H1 (cell line): ENCODE data around the gene SERAC1. TPM values are rescaled to one million over a fixed set of nuclear protein-coding genes. Genes with fewer than 3 reads are reported as not detected.

ENCODE experiments used
- CTCF ChIA-PET: fragments of 300-600 bp; sonication (Branson Sonifier 250); formaldehyde crosslinking; loops from one replicate; lab custom pipeline; 2021; ENCODE audit not compliant: partially characterized antibody; lab: Charles Lee
- POLR2A ChIA-PET: fragments of 300-600 bp; sonication (Branson Sonifier 250); formaldehyde crosslinking; loops from one replicate; lab custom pipeline; 2021; ENCODE audit warnings: inconsistent platforms; ENCODE audit not compliant: partially characterized antibody; lab: Charles Lee
- DNase-seq, 2 experiments: peaks; one replicate each; pipeline versions ENCODE4 v3.0.0 to v3.0.0-alpha.2; 2010 to 2022; ENCODE audit warnings: low spot score in 2 of 2, low read depth in 1 of 2, mixed read lengths in 1 of 2
- FAIRE-seq: peaks from 2 replicates; lab custom pipeline; 2011; peaks lifted over from hg19 to GRCh38; lab: Jason Lieb, UNC
- H2AFZ ChIP-seq: 2 replicates; pipeline ENCODE4 v1.8.1; 2012; ENCODE audit warnings: low read length, inconsistent platforms
- H2AK5ac ChIP-seq: 2 replicates; pipeline ENCODE4 v1.6.1; 2013; ENCODE audit warnings: low read depth, low read length
- H2BK120ac ChIP-seq: replicated peaks from 2 replicates; pipeline ENCODE3; 2013; ENCODE audit warnings: low read depth, low read length, inconsistent platforms
- H2BK12ac ChIP-seq: 2 replicates; pipeline ENCODE4 v1.6.1; 2013; ENCODE audit warnings: low read depth, low read length
- H2BK15ac ChIP-seq: 2 replicates; pipeline ENCODE4 v1.6.1; 2013; ENCODE audit warnings: low read length
- H2BK20ac ChIP-seq: 2 replicates; pipeline ENCODE4 v1.6.1; 2013; ENCODE audit warnings: low read length
- H2BK5ac ChIP-seq: 2 replicates; pipeline ENCODE4 v1.6.1; 2013; ENCODE audit warnings: low read depth, low read length
- H3K14ac ChIP-seq: 2 replicates; pipeline ENCODE4 v1.6.1; 2013; ENCODE audit warnings: inconsistent platforms; ENCODE audit not compliant: insufficient read length
- H3K18ac ChIP-seq: 2 replicates; pipeline ENCODE4 v1.6.1; 2013; ENCODE audit warnings: low read length; ENCODE audit errors: extremely low read depth
- H3K23ac ChIP-seq: 2 replicates; pipeline ENCODE4 v1.6.1; 2013; ENCODE audit warnings: inconsistent platforms; ENCODE audit not compliant: insufficient read length
- H3K23me2 ChIP-seq: 2 replicates; pipeline ENCODE4 v1.6.1; 2013; ENCODE audit warnings: low read depth, low read length
- H3K27ac ChIP-seq: 2 replicates; pipeline ENCODE4 v1.6.1; 2011; ENCODE audit warnings: low read depth, low read length, inconsistent platforms
- H3K27me3 ChIP-seq, 4 experiments: replicated peaks in 1 of 4; 1 replicate in 1 of 4; 2 replicates in 3 of 4; pipeline versions ENCODE4 v1.6.1 to v1.8.1; 2011 to 2013; ENCODE audit warnings: low read length in 3 of 4, mild to moderate bottlenecking in 3 of 4, inconsistent platforms in 2 of 4, mixed read lengths in 2 of 4, moderate library complexity in 1 of 4; ENCODE audit not compliant: control insufficient read depth in 3 of 4, insufficient read depth in 3 of 4; ENCODE audit errors: extremely low read depth in 1 of 4
- H3K36me3 ChIP-seq, 4 experiments: 2 replicates each; pipeline versions ENCODE4 v1.6.1 to v1.8.1; 2011 to 2013; ENCODE audit warnings: mild to moderate bottlenecking in 4 of 4, low read length in 3 of 4, moderate library complexity in 2 of 4, control low read depth in 1 of 4, inconsistent platforms in 1 of 4; ENCODE audit not compliant: insufficient read depth in 4 of 4, control insufficient read depth in 2 of 4
- H3K4ac ChIP-seq: replicated peaks from 2 replicates; pipeline ENCODE3; 2013; ENCODE audit warnings: low read length, low read depth, mixed read lengths, inconsistent platforms; ENCODE audit not compliant: insufficient read length
- H3K4me1 ChIP-seq, 4 experiments: replicated peaks in 1 of 4; 1 replicate in 1 of 4; 2 replicates in 3 of 4; pipeline versions ENCODE4 v1.6.1 to v1.8.1; 2011 to 2013; ENCODE audit warnings: low read length in 3 of 4, inconsistent platforms in 2 of 4, mixed read lengths in 1 of 4; ENCODE audit not compliant: insufficient read depth in 4 of 4, control insufficient read depth in 3 of 4
- H3K4me2 ChIP-seq, 2 experiments: 2 replicates each; pipeline versions ENCODE4 v1.6.1 to v1.8.1; 2011 to 2013; ENCODE audit warnings: low read depth in 2 of 2, low read length in 2 of 2, control low read depth in 1 of 2, inconsistent platforms in 1 of 2, mild to moderate bottlenecking in 1 of 2; ENCODE audit not compliant: insufficient read depth in 1 of 2
- H3K4me3 ChIP-seq, 4 experiments: fragments of 200-600, 300-600 bp in 1 of 4; sonication (generic), shearing (Covaris generic), sonication (Bioruptor Twin) in 1 of 4; 2 replicates each; pipeline versions ENCODE4 v1.5.1 to v1.8.1; 2011 to 2016; ENCODE audit warnings: low read length in 4 of 4, low read depth in 3 of 4, control low read depth in 2 of 4, inconsistent platforms in 2 of 4, mild to moderate bottlenecking in 2 of 4, mixed read lengths in 1 of 4, moderate library complexity in 1 of 4; ENCODE audit not compliant: insufficient read depth in 2 of 4; ENCODE audit errors: extremely low read depth in 1 of 4
- H3K56ac ChIP-seq: replicated peaks from 2 replicates; pipeline ENCODE3; 2013; ENCODE audit warnings: low read depth, mild to moderate bottlenecking, mixed read lengths, low read length, inconsistent platforms; ENCODE audit not compliant: insufficient read length
- H3K79me1 ChIP-seq: 2 replicates; pipeline ENCODE4 v1.6.1; 2013; ENCODE audit warnings: low read depth, low read length, control low read depth
- H3K79me2 ChIP-seq, 2 experiments: 2 replicates each; pipeline versions ENCODE4 v1.6.1 to v1.8.1; 2012 to 2013; ENCODE audit warnings: low read length in 2 of 2, mild to moderate bottlenecking in 2 of 2, inconsistent platforms in 1 of 2; ENCODE audit not compliant: insufficient read depth in 2 of 2, control insufficient read depth in 1 of 2
- H3K9ac ChIP-seq, 4 experiments: replicated peaks in 1 of 4; 1 replicate in 1 of 4; 2 replicates in 3 of 4; pipeline versions ENCODE4 v1.6.1 to v1.8.1; 2011 to 2013; ENCODE audit warnings: low read depth in 3 of 4, low read length in 3 of 4, control low read depth in 2 of 4, mild to moderate bottlenecking in 2 of 4, moderate library complexity in 2 of 4, inconsistent platforms in 1 of 4; ENCODE audit errors: extremely low read depth in 1 of 4
- H3K9me3 ChIP-seq, 2 experiments: 2 replicates each; pipeline versions ENCODE4 v1.6.1 to v1.8.1; 2012 to 2013; ENCODE audit warnings: mild to moderate bottlenecking in 2 of 2, moderate library complexity in 2 of 2, control low read depth in 1 of 2, inconsistent platforms in 1 of 2, low read depth in 1 of 2, low read length in 1 of 2, mixed read lengths in 1 of 2; ENCODE audit not compliant: insufficient read depth in 2 of 2
- H4K20me1 ChIP-seq, 2 experiments: replicated peaks in 1 of 2; 2 replicates each; pipeline versions ENCODE3 to v1.8.1; 2011 to 2013; ENCODE audit warnings: inconsistent platforms in 2 of 2, low read length in 2 of 2, mild to moderate bottlenecking in 1 of 2; ENCODE audit not compliant: insufficient read depth in 2 of 2, control insufficient read depth in 1 of 2
- H4K5ac ChIP-seq: 2 replicates; pipeline ENCODE4 v1.6.1; 2013; ENCODE audit warnings: low read length, low read depth, mixed read lengths, inconsistent platforms; ENCODE audit not compliant: insufficient read length
- H4K8ac ChIP-seq: 2 replicates; pipeline ENCODE4 v1.8.0; 2013; ENCODE audit warnings: mild to moderate bottlenecking, moderate library complexity, low read length, inconsistent platforms; ENCODE audit not compliant: insufficient read depth; ENCODE audit errors: extremely low read depth
- H4K91ac ChIP-seq: replicated peaks from 2 replicates; pipeline ENCODE3; 2013; ENCODE audit warnings: low read length, mixed read lengths, inconsistent platforms; ENCODE audit not compliant: insufficient read length
- SP2 ChIP-seq: IDR thresholded peaks from 2 replicates; pipeline ENCODE4 v1.6.1; 2012; ENCODE audit warnings: mild to moderate bottlenecking, low read length, inconsistent platforms
- WGBS, 2 experiments: shearing (Covaris generic) in 1 of 2; methylation state at CpG; one replicate each; pipeline versions ENCODE4 v1.1.6 to v1.1.7; 2013 to 2015; ENCODE audit warnings: low lambda C conversion rate in 2 of 2, mixed read lengths in 2 of 2, inconsistent platforms in 1 of 2, low coverage in 1 of 2, missing lambda C conversion rate in 1 of 2; ENCODE audit not compliant: insufficient replicate concordance in 2 of 2, insufficient coverage in 1 of 2, insufficient read length in 1 of 2; ENCODE audit errors: extremely low coverage in 1 of 2, missing lambda C conversion rate in 1 of 2; 5-methylcytosine and 5-hydroxymethylcytosine counted together
- polyA plus RNA-seq, 7 experiments: library from polyadenylated mRNA; depleted of rRNA in 3 of 7; stranded (reverse) in 5 of 7; unstranded in 2 of 7; fragments of >200 nt in 5 of 7; fragments of 200-250 nt in 2 of 7; gene quantifications; 1 replicate in 5 of 7; 2 replicates in 1 of 7; 4 replicates in 1 of 7; pipeline versions ENCODE4 v1.2.1 to v1.2.3, GENCODE V29; 2011 to 2013; ENCODE audit warnings: missing spikeins in 2 of 7, mixed read lengths in 2 of 7
- total RNA-seq: library from RNA; stranded (reverse); fragmentation: NEBNext Ultra II Directional; extraction: Animal tissue kit (Norgen Biotek cat#: 25700); gene quantifications from 2 replicates; pipeline ENCODE4 v1.2.1, GENCODE V29; 2021

The SERAC1 gene
- total and polyA plus RNA-seq, 2 of the 8 experiments (the other 6 are each of a cell fraction or from before 2014, with no cell fraction given), result 7.3 to 9.0 TPM

GRCh38 chr6:158211273-158212055 lies 43.4 kb upstream of the SERAC1 start:
- no peaks in the 10 kb centered on the region for H4K20me1 ChIP-seq
- H2AFZ ChIP-seq, result no peak overlapping the region
- no peak overlapping the region for H3K14ac ChIP-seq
- H2BK15ac ChIP-seq, result no peak overlapping the region
- H2BK5ac ChIP-seq, result no peak overlapping the region
- H3K56ac ChIP-seq, result no peak overlapping the region
- no peak for DNase-seq
- H3K23ac ChIP-seq, result no peak overlapping the region
- no peak overlapping the region for H4K5ac ChIP-seq
- no peak for TF ChIP-seq SP2
- no peaks in the 10 kb centered on the region for H3K27me3 ChIP-seq
- no peaks in the 10 kb centered on the region for H3K36me3 ChIP-seq
- no peak overlapping the region for H2BK20ac ChIP-seq
- no peak overlapping the region for H2BK120ac ChIP-seq
- H3K4ac ChIP-seq, result no peak overlapping the region
- no peak for FAIRE-seq
- H3K9ac ChIP-seq, result no peak overlapping the region
- no peaks in the 10 kb centered on the region for H3K23me2 ChIP-seq
- H3K4me2 ChIP-seq, result no peak overlapping the region
- H3K79me1 ChIP-seq, result no peaks in the 10 kb centered on the region
- H3K9me3 ChIP-seq, result no peaks in the 10 kb centered on the region
- CTCF ChIA-PET, result interaction anchor here (0.7 to 4.4 kb wide), 5 partner anchors 9 to 313 kb away, joined by 3 to 15 read pairs (median 4); no protein-coding TSS in a partner anchor
- WGBS, 2 experiments, result 97% methylated on average over 3 of the region's 3 CpGs; no CpG with 5 or more reads in 1 of the 2 experiments
- POLR2A ChIA-PET, result no interaction called here
- no peaks in the 10 kb centered on the region for H3K79me2 ChIP-seq
- H3K4me3 ChIP-seq, result no peak overlapping the region
- H3K4me1 ChIP-seq, result no peaks in the 10 kb centered on the region
- no peak overlapping the region for H2BK12ac ChIP-seq
- H3K27ac ChIP-seq, result no peak overlapping the region
- H4K8ac ChIP-seq, result no peak overlapping the region
- H4K91ac ChIP-seq, result no peak overlapping the region
- no peak overlapping the region for H2AK5ac ChIP-seq
- H3K18ac ChIP-seq, result no peak overlapping the region
